Measurements from ENCODE around the gene DDA1. TPM values are rescaled to one million over a fixed set of nuclear protein-coding genes. Genes with fewer than 3 reads are reported as not detected.
A peak's percentile ranks its signal among the peaks of the same experiment; 100 is the strongest.

Gene DDA1
- polyA plus RNA-seq (2011; rRNA removed) (27.5 and 35.5 TPM in 2 replicates), polyA plus RNA-seq (2017; fragmentation: RNase III; extraction: RNeasy Plus Mini Kit Qiagen cat#74134 plus additional on column Dnase treatment) (53.5 to 62.1 TPM (median 58.5 TPM) in 3 replicates), polyA minus RNA-seq (2011; rRNA and poly(A)+ RNA removed) (14.5 TPM in 2 replicates)
- 73.9 and 80.5 TPM in 2 replicates for polyA plus RNA-seq (2012; cell fraction: cytosol; rRNA removed)
- polyA plus RNA-seq (2012; cell fraction: nucleus; rRNA removed) = 33.7 and 39.6 TPM in 2 replicates

DNA sequence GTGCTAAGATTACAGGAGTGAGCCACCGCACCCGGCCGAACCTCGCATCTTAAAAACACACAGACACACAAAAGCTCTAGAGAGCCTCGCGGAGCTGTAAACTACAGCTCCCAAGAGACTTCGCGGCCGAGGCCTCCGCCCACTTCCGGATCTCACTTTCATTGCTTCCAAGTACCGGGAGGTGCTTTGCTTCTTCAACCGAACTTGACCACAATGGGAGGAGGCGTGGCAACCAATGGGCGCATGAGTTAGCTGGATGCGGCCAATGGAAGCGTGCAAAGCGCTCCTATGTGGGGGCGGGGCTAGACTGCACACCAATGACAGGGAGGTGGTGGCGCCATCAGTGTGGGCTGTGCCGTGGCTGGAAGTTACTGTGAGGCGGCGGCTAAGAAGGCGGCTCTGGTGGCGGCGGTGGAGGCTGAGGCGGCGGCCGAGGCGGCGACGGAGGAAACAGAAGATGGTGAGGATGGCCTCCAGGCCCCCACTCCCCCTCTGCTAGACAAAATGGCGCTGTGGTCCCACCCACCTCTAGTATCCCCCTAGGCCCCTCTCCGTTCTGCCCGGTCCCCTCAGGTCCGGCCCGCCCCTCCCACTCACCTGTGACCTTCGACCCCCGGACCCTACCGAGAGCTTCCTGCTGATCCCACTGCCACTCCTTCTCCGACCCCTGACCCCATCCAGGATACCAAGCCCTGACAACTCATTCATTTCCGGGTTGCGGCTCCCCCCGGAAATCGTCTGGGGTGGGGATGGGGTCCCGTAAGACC lies at the start of gene DDA1:
Gene DDA1, plus strand, starts transcription at position 366 of the 767 bp plus-strand sequence. Its CDS starts 92 bp downstream, at position 458.
- H3K9me3 ChIP-seq = no peaks in the 10 kb centered on the region
- DNase-seq (ENCODE audit: low read depth in 1 of 2, low spot score in 1 of 2) (peak; percentile 95 to 99), FAIRE-seq (peak; percentile 98), ATAC-seq (peak; percentile 70 to 84)
- WGBS (ENCODE audit: missing lambda C conversion rate) = under 1% methylated on average over 26 of the region's 46 CpGs
- peaks cover 39% of the 10 kb centered on the region for H3K4me1 ChIP-seq
- POLR2A ChIA-PET = interaction anchor here (0.7 to 1.0 kb wide), 6 partner anchors 8 to 63 kb away, joined by 3 to 6 read pairs (median 4); partner anchors contain the start of genes ANO8 and NR2F6
- TF ChIP-seq JUN (IDR thresholded peaks at IDR 0.05) = peak in 1 of 2 experiments; percentile 58; a peak in 2 of 5 replicates
- TF ChIP-seq FOSL2 (IDR thresholded peaks at IDR 0.05) = no peak
- TF ChIP-seq FOSL2 (CRISPR knock-in tag; IDR thresholded peaks at IDR 0.05) = no peak
- TF ChIP-seq EP300 (IDR thresholded peaks at IDR 0.05) = no peak
- no peak for TF ChIP-seq NFE2L2 (conservative IDR thresholded peaks at IDR 0.05; ENCODE audit: low read length)
- no peak for TF ChIP-seq GATA3 (IDR thresholded peaks at IDR 0.05; ENCODE audit: borderline replicate concordance)
- no peak for TF ChIP-seq POLR2AphosphoS2 (conservative IDR thresholded peaks at IDR 0.05; ENCODE audit: low read length)
- TF ChIP-seq KDM5A (IDR thresholded peaks at IDR 0.05) = peak; percentile 58; the same call in 1 of the 2 replicates
- TF ChIP-seq, protein P1, sequence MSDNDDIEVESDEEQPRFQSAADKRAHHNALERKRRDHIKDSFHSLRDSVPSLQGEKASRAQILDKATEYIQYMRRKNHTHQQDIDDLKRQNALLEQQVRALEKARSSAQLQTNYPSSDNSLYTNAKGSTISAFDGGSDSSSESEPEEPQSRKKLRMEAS (IDR thresholded peaks at IDR 0.05) = 0 out of 2 replicates have a peak, but pooled peaks have one; percentile 20
- TF ChIP-seq ESRRA (IDR thresholded peaks at IDR 0.05; ENCODE audit: borderline replicate concordance, low read length) = no peak
- TF ChIP-seq RAD21 (conservative IDR thresholded peaks at IDR 0.05 in 1 of 2, IDR thresholded peaks at IDR 0.05 in 1 of 2) = no peak
- TF ChIP-seq, protein P2, sequence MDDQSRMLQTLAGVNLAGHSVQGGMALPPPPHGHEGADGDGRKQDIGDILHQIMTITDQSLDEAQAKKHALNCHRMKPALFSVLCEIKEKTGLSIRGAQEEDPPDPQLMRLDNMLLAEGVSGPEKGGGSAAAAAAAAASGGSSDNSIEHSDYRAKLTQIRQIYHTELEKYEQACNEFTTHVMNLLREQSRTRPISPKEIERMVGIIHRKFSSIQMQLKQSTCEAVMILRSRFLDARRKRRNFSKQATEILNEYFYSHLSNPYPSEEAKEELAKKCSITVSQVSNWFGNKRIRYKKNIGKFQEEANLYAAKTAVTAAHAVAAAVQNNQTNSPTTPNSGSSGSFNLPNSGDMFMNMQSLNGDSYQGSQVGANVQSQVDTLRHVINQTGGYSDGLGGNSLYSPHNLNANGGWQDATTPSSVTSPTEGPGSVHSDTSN (IDR thresholded peaks at IDR 0.05) = peak; percentile 85
- TF ChIP-seq RNF2 (IDR thresholded peaks at IDR 0.05; ENCODE audit: borderline replicate concordance, low read depth) = no peak
- TF ChIP-seq, protein P3, sequence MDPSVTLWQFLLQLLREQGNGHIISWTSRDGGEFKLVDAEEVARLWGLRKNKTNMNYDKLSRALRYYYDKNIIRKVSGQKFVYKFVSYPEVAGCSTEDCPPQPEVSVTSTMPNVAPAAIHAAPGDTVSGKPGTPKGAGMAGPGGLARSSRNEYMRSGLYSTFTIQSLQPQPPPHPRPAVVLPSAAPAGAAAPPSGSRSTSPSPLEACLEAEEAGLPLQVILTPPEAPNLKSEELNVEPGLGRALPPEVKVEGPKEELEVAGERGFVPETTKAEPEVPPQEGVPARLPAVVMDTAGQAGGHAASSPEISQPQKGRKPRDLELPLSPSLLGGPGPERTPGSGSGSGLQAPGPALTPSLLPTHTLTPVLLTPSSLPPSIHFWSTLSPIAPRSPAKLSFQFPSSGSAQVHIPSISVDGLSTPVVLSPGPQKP (IDR thresholded peaks at IDR 0.05; ENCODE audit: low read depth, low read length) = no peak
- TF ChIP-seq CHD4 (IDR thresholded peaks at IDR 0.05; ENCODE audit: borderline replicate concordance) = no peak
- peak; percentile 31; the same call in 1 of the 2 replicates for TF ChIP-seq POLR2A (IDR thresholded peaks at IDR 0.05; ENCODE audit: low read length)
- TF ChIP-seq, protein P4, sequence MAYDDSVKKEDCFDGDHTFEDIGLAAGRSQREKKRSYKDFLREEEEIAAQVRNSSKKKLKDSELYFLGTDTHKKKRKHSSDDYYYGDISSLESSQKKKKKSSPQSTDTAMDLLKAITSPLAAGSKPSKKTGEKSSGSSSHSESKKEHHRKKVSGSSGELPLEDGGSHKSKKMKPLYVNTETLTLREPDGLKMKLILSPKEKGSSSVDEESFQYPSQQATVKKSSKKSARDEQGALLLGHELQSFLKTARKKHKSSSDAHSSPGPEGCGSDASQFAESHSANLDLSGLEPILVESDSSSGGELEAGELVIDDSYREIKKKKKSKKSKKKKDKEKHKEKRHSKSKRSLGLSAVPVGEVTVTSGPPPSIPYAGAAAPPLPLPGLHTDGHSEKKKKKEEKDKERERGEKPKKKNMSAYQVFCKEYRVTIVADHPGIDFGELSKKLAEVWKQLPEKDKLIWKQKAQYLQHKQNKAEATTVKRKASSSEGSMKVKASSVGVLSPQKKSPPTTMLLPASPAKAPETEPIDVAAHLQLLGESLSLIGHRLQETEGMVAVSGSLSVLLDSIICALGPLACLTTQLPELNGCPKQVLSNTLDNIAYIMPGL (CRISPR knock-in tag; IDR thresholded peaks at IDR 0.05; ENCODE audit: borderline replicate concordance) = no peak
- peak within 1 kb of the TSS; percentile 85 to 94 for H3K27ac ChIP-seq
- CTCF ChIA-PET = interaction anchor here (1.3 to 8.7 kb wide), 3 partner anchors 16 to 112 kb away, joined by 3 to 98 read pairs (median 9); no protein-coding TSS in a partner anchor
- peak within 1 kb of the TSS; percentile 65 for H3K4me3 ChIP-seq
- H3K4me2 ChIP-seq = peak within 1 kb of the TSS; percentile 97

DNA sequence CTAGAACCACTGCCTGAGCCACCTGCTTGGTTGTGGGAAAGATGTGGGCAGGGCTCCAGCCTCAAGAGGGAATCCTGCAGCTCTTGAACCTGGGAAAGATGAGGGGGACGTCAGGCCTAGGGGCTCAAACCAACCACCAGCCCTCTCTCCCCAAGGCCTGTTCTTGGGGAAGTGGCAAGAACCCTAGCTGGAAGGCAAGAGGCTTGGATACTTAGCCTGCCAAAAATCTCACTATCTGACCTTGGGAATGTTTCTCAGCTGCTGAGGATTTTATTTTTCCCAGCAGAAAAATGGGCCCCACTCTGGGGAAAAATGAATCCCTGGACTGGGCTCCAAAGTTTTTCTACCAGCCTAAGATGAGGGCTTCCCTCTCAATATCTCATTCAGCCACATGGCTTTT lies 49.4 kb upstream of the DDA1 start:
- no peaks in the 10 kb centered on the region for H3K9me3 ChIP-seq
- no peak for FAIRE-seq
- no peak for ATAC-seq
- no peaks in the 10 kb centered on the region; the same call in 2 of the 3 replicates for H3K4me1 ChIP-seq
- H3K27ac ChIP-seq = no peak overlapping the region
- no peak overlapping the region for H3K4me2 ChIP-seq
- CTCF ChIA-PET = interaction anchor here (0.6 to 8.0 kb wide), 27 partner anchors 8 to 545 kb away, joined by 3 to 77 read pairs (median 4); partner anchors contain the start of genes ANKLE1, OCEL1 and USE1
- POLR2A ChIA-PET = no interaction called here
- WGBS (ENCODE audit: missing lambda C conversion rate) = 17% methylated on average over 1 of the region's 1 CpG
- TF ChIP-seq MAFK (IDR thresholded peaks at IDR 0.05; ENCODE audit: partially characterized antibody) = no peak
- TF ChIP-seq, protein P5, sequence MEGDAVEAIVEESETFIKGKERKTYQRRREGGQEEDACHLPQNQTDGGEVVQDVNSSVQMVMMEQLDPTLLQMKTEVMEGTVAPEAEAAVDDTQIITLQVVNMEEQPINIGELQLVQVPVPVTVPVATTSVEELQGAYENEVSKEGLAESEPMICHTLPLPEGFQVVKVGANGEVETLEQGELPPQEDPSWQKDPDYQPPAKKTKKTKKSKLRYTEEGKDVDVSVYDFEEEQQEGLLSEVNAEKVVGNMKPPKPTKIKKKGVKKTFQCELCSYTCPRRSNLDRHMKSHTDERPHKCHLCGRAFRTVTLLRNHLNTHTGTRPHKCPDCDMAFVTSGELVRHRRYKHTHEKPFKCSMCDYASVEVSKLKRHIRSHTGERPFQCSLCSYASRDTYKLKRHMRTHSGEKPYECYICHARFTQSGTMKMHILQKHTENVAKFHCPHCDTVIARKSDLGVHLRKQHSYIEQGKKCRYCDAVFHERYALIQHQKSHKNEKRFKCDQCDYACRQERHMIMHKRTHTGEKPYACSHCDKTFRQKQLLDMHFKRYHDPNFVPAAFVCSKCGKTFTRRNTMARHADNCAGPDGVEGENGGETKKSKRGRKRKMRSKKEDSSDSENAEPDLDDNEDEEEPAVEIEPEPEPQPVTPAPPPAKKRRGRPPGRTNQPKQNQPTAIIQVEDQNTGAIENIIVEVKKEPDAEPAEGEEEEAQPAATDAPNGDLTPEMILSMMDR (IDR thresholded peaks at IDR 0.05) = no peak
- TF ChIP-seq, protein P4 (CRISPR knock-in tag; IDR thresholded peaks at IDR 0.05; ENCODE audit: borderline replicate concordance) = no peak
- no peak for TF ChIP-seq HOXA7 (CRISPR knock-in tag; IDR thresholded peaks at IDR 0.05)
- TF ChIP-seq, protein P1 (IDR thresholded peaks at IDR 0.05) = no peak
- TF ChIP-seq, protein P6, sequence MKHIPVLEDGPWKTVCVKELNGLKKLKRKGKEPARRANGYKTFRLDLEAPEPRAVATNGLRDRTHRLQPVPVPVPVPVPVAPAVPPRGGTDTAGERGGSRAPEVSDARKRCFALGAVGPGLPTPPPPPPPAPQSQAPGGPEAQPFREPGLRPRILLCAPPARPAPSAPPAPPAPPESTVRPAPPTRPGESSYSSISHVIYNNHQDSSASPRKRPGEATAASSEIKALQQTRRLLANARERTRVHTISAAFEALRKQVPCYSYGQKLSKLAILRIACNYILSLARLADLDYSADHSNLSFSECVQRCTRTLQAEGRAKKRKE (CRISPR knock-in tag; IDR thresholded peaks at IDR 0.05; ENCODE audit: low read depth) = no peak
- TF ChIP-seq NPAS2 (CRISPR knock-in tag; IDR thresholded peaks at IDR 0.05; ENCODE audit: borderline replicate concordance) = no peak
- TF ChIP-seq, protein P7, sequence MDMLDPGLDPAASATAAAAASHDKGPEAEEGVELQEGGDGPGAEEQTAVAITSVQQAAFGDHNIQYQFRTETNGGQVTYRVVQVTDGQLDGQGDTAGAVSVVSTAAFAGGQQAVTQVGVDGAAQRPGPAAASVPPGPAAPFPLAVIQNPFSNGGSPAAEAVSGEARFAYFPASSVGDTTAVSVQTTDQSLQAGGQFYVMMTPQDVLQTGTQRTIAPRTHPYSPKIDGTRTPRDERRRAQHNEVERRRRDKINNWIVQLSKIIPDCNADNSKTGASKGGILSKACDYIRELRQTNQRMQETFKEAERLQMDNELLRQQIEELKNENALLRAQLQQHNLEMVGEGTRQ (IDR thresholded peaks at IDR 0.05) = no peak
- no peak for TF ChIP-seq JUNB (IDR thresholded peaks at IDR 0.05)
- no peak for DNase-seq (ENCODE audit: low read depth in 1 of 2, low spot score in 1 of 2)
- no peak overlapping the region for H3K4me3 ChIP-seq

All from A549 (cell line).